H9 (cell line): ENCODE data around the gene ARMC2. TPM values are rescaled to one million over a fixed set of nuclear protein-coding genes. Genes with fewer than 3 reads are reported as not detected.

Source experiments
- DNase-seq: peaks from one replicate; pipeline ENCODE4 v3.0.0-alpha.2; 2017
- H2AFZ ChIP-seq: one replicate; pipeline ENCODE4 v1.6.1; 2013; ENCODE audit warnings: mild to moderate bottlenecking, low read length, control low read depth, moderate library complexity
- H2AK5ac ChIP-seq: 2 replicates; pipeline ENCODE4 v1.6.1; 2013; ENCODE audit warnings: low read length, control low read depth, mixed read lengths; ENCODE audit not compliant: insufficient read length
- H2BK120ac ChIP-seq: one replicate; pipeline ENCODE4 v1.6.1; 2013; ENCODE audit warnings: low read depth, mild to moderate bottlenecking, low read length, control low read depth, inconsistent platforms; ENCODE audit not compliant: poor library complexity, severe bottlenecking
- H2BK12ac ChIP-seq: 2 replicates; pipeline ENCODE4 v1.6.1; 2013; ENCODE audit warnings: low read length, control low read depth, mixed read lengths, low read depth; ENCODE audit not compliant: insufficient read length
- H2BK15ac ChIP-seq: 2 replicates; pipeline ENCODE4 v1.6.1; 2013; ENCODE audit warnings: low read depth, low read length, control low read depth
- H2BK20ac ChIP-seq: one replicate; pipeline ENCODE4 v1.6.1; 2013; ENCODE audit warnings: low read depth, mild to moderate bottlenecking, low read length, control low read depth, inconsistent platforms; ENCODE audit not compliant: poor library complexity, severe bottlenecking
- H2BK5ac ChIP-seq: 2 replicates; pipeline ENCODE4 v1.6.1; 2013; ENCODE audit warnings: low read length, control low read depth, mixed read lengths; ENCODE audit not compliant: insufficient read length
- H3K14ac ChIP-seq: 2 replicates; pipeline ENCODE4 v1.6.1; 2013; ENCODE audit warnings: low read length, control low read depth; ENCODE audit not compliant: insufficient read depth
- H3K18ac ChIP-seq: 2 replicates; pipeline ENCODE4 v1.6.1; 2013; ENCODE audit warnings: low read depth, mild to moderate bottlenecking, mixed read lengths, low read length, control low read depth; ENCODE audit not compliant: insufficient read length
- H3K23ac ChIP-seq: 2 replicates; pipeline ENCODE4 v1.6.1; 2013; ENCODE audit warnings: low read length, control low read depth, mixed read lengths, low read depth; ENCODE audit not compliant: insufficient read length
- H3K23me2 ChIP-seq: 2 replicates; pipeline ENCODE4 v1.6.1; 2013; ENCODE audit warnings: low read depth, mild to moderate bottlenecking, mixed read lengths, low read length, control low read depth; ENCODE audit not compliant: insufficient read length, poor library complexity, severe bottlenecking
- H3K27ac ChIP-seq: 2 replicates; pipeline ENCODE4 v1.5.1; 2013; ENCODE audit warnings: low read length, control low read depth, mixed read lengths, low read depth; ENCODE audit not compliant: insufficient read length
- H3K27me3 ChIP-seq: 2 replicates; pipeline ENCODE4 v1.6.1; 2013; ENCODE audit warnings: low read length, control low read depth, inconsistent platforms; ENCODE audit not compliant: insufficient read depth
- H3K4ac ChIP-seq: 2 replicates; pipeline ENCODE4 v1.6.1; 2013; ENCODE audit warnings: low read depth, mild to moderate bottlenecking, control low read depth, inconsistent platforms, low read length, moderate library complexity
- H3K4me1 ChIP-seq: 2 replicates; pipeline ENCODE4 v1.6.1; 2013; ENCODE audit warnings: low read length, control low read depth, inconsistent platforms; ENCODE audit not compliant: insufficient read depth
- H3K4me2 ChIP-seq: 2 replicates; pipeline ENCODE4 v1.6.1; 2013; ENCODE audit warnings: low read length, control low read depth, mixed read lengths; ENCODE audit not compliant: insufficient read length, insufficient read depth
- H3K56ac ChIP-seq: 2 replicates; pipeline ENCODE4 v1.6.1; 2013; ENCODE audit warnings: low read depth, mild to moderate bottlenecking, mixed read lengths, low read length, control low read depth; ENCODE audit not compliant: insufficient read length
- H3K79me1 ChIP-seq: 2 replicates; pipeline ENCODE4 v1.6.1; 2013; ENCODE audit warnings: low read depth, mild to moderate bottlenecking, moderate library complexity, low read length, control low read depth, inconsistent platforms; ENCODE audit not compliant: insufficient read depth, poor library complexity, severe bottlenecking
- H3K79me2 ChIP-seq: 2 replicates; pipeline ENCODE4 v1.6.1; 2013; ENCODE audit warnings: low read length, control low read depth, inconsistent platforms; ENCODE audit not compliant: insufficient read depth
- H3K9ac ChIP-seq: 2 replicates; pipeline ENCODE4 v1.6.1; 2013; ENCODE audit warnings: low read length, control low read depth, mixed read lengths; ENCODE audit not compliant: insufficient read length; ENCODE audit errors: extremely low read depth
- H3K9me3 ChIP-seq: one replicate; pipeline ENCODE4 v1.6.1; 2013; ENCODE audit warnings: low read depth, low read length, inconsistent platforms; ENCODE audit not compliant: control insufficient read depth
- H3T11ph ChIP-seq: one replicate; pipeline ENCODE4 v1.6.1; 2013; ENCODE audit warnings: mild to moderate bottlenecking, low read length, control low read depth, inconsistent platforms
- H4K20me1 ChIP-seq: one replicate; pipeline ENCODE4 v1.6.1; 2013; ENCODE audit not compliant: control insufficient read depth, insufficient read length, insufficient read depth
- H4K5ac ChIP-seq: 2 replicates; pipeline ENCODE4 v1.6.1; 2013; ENCODE audit warnings: low read depth, mild to moderate bottlenecking, mixed read lengths, low read length, control low read depth; ENCODE audit not compliant: insufficient read length
- H4K8ac ChIP-seq: replicated peaks from 2 replicates; pipeline ENCODE4 v1.6.1; 2013; ENCODE audit warnings: low read length, control low read depth, mixed read lengths, low read depth; ENCODE audit not compliant: insufficient read length
- H4K91ac ChIP-seq: 2 replicates; pipeline ENCODE4 v1.6.1; 2013; ENCODE audit warnings: low read depth, mild to moderate bottlenecking, moderate library complexity, mixed read lengths, low read length, control low read depth; ENCODE audit not compliant: insufficient read length
- H3K27ac Mint-ChIP-seq, 3 experiments: 2 replicates in 2 of 3; 3 replicates in 1 of 3; pipeline ENCODE4 v1.8.0; 2020 to 2021; ENCODE audit warnings: mixed read lengths in 3 of 3, mild to moderate bottlenecking in 1 of 3, moderate library complexity in 1 of 3
- H3K27me3 Mint-ChIP-seq: 2 replicates; pipeline ENCODE4 v1.8.0; 2021; ENCODE audit warnings: low read depth, mild to moderate bottlenecking, moderate library complexity, mixed read lengths
- H3K36me3 Mint-ChIP-seq, 3 experiments: 2 replicates in 2 of 3; 3 replicates in 1 of 3; pipeline ENCODE4 v1.8.0; 2020 to 2021; ENCODE audit warnings: low read depth in 3 of 3, mixed read lengths in 3 of 3; ENCODE audit not compliant: insufficient read depth in 1 of 3
- H3K4me1 Mint-ChIP-seq, 2 experiments: 2 replicates each; pipeline ENCODE4 v1.8.0; 2020; ENCODE audit warnings: mixed read lengths in 2 of 2
- H3K4me3 Mint-ChIP-seq, 2 experiments: 2 replicates in 1 of 2; 3 replicates in 1 of 2; pipeline ENCODE4 v1.8.0; 2020 to 2021; ENCODE audit warnings: mild to moderate bottlenecking in 2 of 2, mixed read lengths in 2 of 2, moderate library complexity in 1 of 2
- H3K9me3 Mint-ChIP-seq, 2 experiments: 2 replicates in 1 of 2; 3 replicates in 1 of 2; pipeline ENCODE4 v1.8.0; 2020; ENCODE audit warnings: mild to moderate bottlenecking in 2 of 2, mixed read lengths in 2 of 2, moderate library complexity in 1 of 2
- WGBS: extraction: QIAGEN DNeasy Blood & Tissue Kit; methylation state at CpG from one replicate; pipeline ENCODE4 v1.1.7; 2013; ENCODE audit warnings: missing lambda C conversion rate, low lambda C conversion rate, mixed read lengths; ENCODE audit not compliant: insufficient read length; ENCODE audit errors: extremely low coverage; 5-methylcytosine and 5-hydroxymethylcytosine counted together
- total RNA-seq: library from RNA; stranded (reverse); gene quantifications from 2 replicates; pipeline ENCODE4 v1.2.1, GENCODE V29; 2021
- TF ChIP-seq, protein P1 (sequence below): fragments of 200-600 bp; sonication (generic); conservative IDR thresholded peaks from 3 replicates; pipeline ENCODE4 v1.8.0; 2021; ENCODE audit warnings: antibody characterized with exemption, mild to moderate bottlenecking

Gene ARMC2
- total RNA-seq, 1 experiment from 2014 or later, result 2.8 TPM

GRCh38 chr6:108993876-108994275 is 145.7 kb downstream of the ARMC2 start:
- no peaks in the 10 kb centered on the region for H3K9me3 ChIP-seq
- no peak overlapping the region for H3K4me2 ChIP-seq
- no peak overlapping the region for H2BK15ac ChIP-seq
- H3K27ac ChIP-seq, result no peak overlapping the region
- Mint-ChIP-seq H3K4me1 (no peaks in the 10 kb centered on the region), H3K9me3 (no peaks in the 10 kb centered on the region), H3K4me3 (no peak overlapping the region), H3K27me3 (no peaks in the 10 kb centered on the region), H3K27ac (no peak overlapping the region), H3K36me3 (peaks cover 2 to 56% (median 29%) of the 10 kb centered on the region in 3 experiments; a peak in 5 of 7 replicates)
- H4K91ac ChIP-seq, result no peak overlapping the region
- DNase-seq, result no peak
- no peak overlapping the region for H4K8ac ChIP-seq
- H4K20me1 ChIP-seq, result no peaks in the 10 kb centered on the region
- no peak overlapping the region for H4K5ac ChIP-seq
- H2BK20ac ChIP-seq, result no peak overlapping the region
- no peaks in the 10 kb centered on the region for H3K79me1 ChIP-seq
- no peak overlapping the region for H3K4ac ChIP-seq
- no peak overlapping the region for H2BK12ac ChIP-seq
- no CpG with 5 or more reads among the region's 3 CpGs for WGBS
- H3K56ac ChIP-seq, result no peak overlapping the region
- H3K18ac ChIP-seq, result no peak overlapping the region
- H3K23me2 ChIP-seq, result no peaks in the 10 kb centered on the region
- no peak overlapping the region for H3K14ac ChIP-seq
- no peak overlapping the region for H3K23ac ChIP-seq
- H3K9ac ChIP-seq, result no peak overlapping the region
- no peaks in the 10 kb centered on the region for H3K4me1 ChIP-seq
- no peaks in the 10 kb centered on the region for H3K27me3 ChIP-seq
- no peaks in the 10 kb centered on the region for H3K79me2 ChIP-seq
- H2AK5ac ChIP-seq, result no peak overlapping the region
- TF ChIP-seq, protein P1, sequence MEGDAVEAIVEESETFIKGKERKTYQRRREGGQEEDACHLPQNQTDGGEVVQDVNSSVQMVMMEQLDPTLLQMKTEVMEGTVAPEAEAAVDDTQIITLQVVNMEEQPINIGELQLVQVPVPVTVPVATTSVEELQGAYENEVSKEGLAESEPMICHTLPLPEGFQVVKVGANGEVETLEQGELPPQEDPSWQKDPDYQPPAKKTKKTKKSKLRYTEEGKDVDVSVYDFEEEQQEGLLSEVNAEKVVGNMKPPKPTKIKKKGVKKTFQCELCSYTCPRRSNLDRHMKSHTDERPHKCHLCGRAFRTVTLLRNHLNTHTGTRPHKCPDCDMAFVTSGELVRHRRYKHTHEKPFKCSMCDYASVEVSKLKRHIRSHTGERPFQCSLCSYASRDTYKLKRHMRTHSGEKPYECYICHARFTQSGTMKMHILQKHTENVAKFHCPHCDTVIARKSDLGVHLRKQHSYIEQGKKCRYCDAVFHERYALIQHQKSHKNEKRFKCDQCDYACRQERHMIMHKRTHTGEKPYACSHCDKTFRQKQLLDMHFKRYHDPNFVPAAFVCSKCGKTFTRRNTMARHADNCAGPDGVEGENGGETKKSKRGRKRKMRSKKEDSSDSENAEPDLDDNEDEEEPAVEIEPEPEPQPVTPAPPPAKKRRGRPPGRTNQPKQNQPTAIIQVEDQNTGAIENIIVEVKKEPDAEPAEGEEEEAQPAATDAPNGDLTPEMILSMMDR, result no peak
- H2BK5ac ChIP-seq, result no peak overlapping the region
- no peak overlapping the region for H2BK120ac ChIP-seq
- no peak overlapping the region for H3T11ph ChIP-seq
- no peak overlapping the region for H2AFZ ChIP-seq
